ENCODE results near the gene TLK1. TPM values are rescaled to one million over a fixed set of nuclear protein-coding genes. Genes with fewer than 3 reads are reported as not detected.

The TLK1 gene
- total RNA-seq, 1 experiment from 2014 or later, result 79.1 TPM

- Histone ChIP-seq H3K4me3 (ENCODE audit: low read depth, low read length, poor library complexity, severe bottlenecking) (no peak overlapping the region), H3K27me3 (replicated peaks; ENCODE audit: insufficient read depth, low read depth, low read length, poor library complexity) (no peaks in the 10 kb centered on the region), H3K9me3 (ENCODE audit: low read depth, low read length, poor library complexity, severe bottlenecking) (no peaks in the 10 kb centered on the region), H3K4me1 (ENCODE audit: insufficient read depth, low read length, poor library complexity, severe bottlenecking) (peaks cover 15% of the 10 kb centered on the region), H3K36me3 (ENCODE audit: insufficient read depth, low read length, poor library complexity, severe bottlenecking) (no peaks in the 10 kb centered on the region), H3K27ac (ENCODE audit: low read depth, low read length, poor library complexity, severe bottlenecking) (no peak overlapping the region)
- ChIA-PET POLR2A (ENCODE audit: low non-redundant PET) (no interaction called here), CTCF (no interaction called here)
- intact Hi-C loops (cut with micrococcal nuclease; ENCODE audit: unreplicated experiment), result no loop called here
- no TSS peak for BruUV-seq (replicated peaks)
- DNase-seq (ENCODE audit: low spot score), result no peak
- TF ChIP-seq EZH2 (IDR thresholded peaks at IDR 0.05; ENCODE audit: borderline replicate concordance, low read depth, low read length, poor library complexity, severe bottlenecking) (no peak), CTCF (conservative IDR thresholded peaks at IDR 0.05; ENCODE audit: low read depth, low read length) (no peak)
Measured at GRCh38 chr2:171142398-171142797, 18.3 kb downstream of the TLK1 start.

- ChIA-PET POLR2A (ENCODE audit: low non-redundant PET) (no interaction called here), CTCF (no interaction called here)
- no peak overlapping the region for H3K27ac ChIP-seq (ENCODE audit: low read depth, low read length, poor library complexity, severe bottlenecking)
- BruUV-seq (replicated peaks), result no TSS peak
- H3K36me3 ChIP-seq (ENCODE audit: insufficient read depth, low read length, poor library complexity, severe bottlenecking), result no peaks in the 10 kb centered on the region
- no peaks in the 10 kb centered on the region for H3K9me3 ChIP-seq (ENCODE audit: low read depth, low read length, poor library complexity, severe bottlenecking)
- no peaks in the 10 kb centered on the region for H3K27me3 ChIP-seq (replicated peaks; ENCODE audit: insufficient read depth, low read depth, low read length, poor library complexity)
- H3K4me1 ChIP-seq (ENCODE audit: insufficient read depth, low read length, poor library complexity, severe bottlenecking), result peaks cover 14% of the 10 kb centered on the region
- TF ChIP-seq EZH2 (IDR thresholded peaks at IDR 0.05; ENCODE audit: borderline replicate concordance, low read depth, low read length, poor library complexity, severe bottlenecking), result no peak
- no peak for TF ChIP-seq CTCF (conservative IDR thresholded peaks at IDR 0.05; ENCODE audit: low read depth, low read length)
- intact Hi-C loops (cut with micrococcal nuclease; ENCODE audit: unreplicated experiment), result no loop called here
- H3K4me3 ChIP-seq (ENCODE audit: low read depth, low read length, poor library complexity, severe bottlenecking), result no peak overlapping the region
- no peak for DNase-seq (ENCODE audit: low spot score)
Measured at GRCh38 chr2:171141320-171141719, 19.4 kb downstream of the TLK1 start.

GRCh38 chr2:171139860-171140259 is 20.8 kb downstream of the TLK1 start:
- POLR2A ChIA-PET (ENCODE audit: low non-redundant PET), result no interaction called here
- CTCF ChIA-PET, result no interaction called here
- intact Hi-C loops (cut with micrococcal nuclease; ENCODE audit: unreplicated experiment), result no loop called here
- no peak overlapping the region for H3K4me3 ChIP-seq (ENCODE audit: low read depth, low read length, poor library complexity, severe bottlenecking)
- peaks cover 17% of the 10 kb centered on the region for H3K4me1 ChIP-seq (ENCODE audit: insufficient read depth, low read length, poor library complexity, severe bottlenecking)
- H3K36me3 ChIP-seq (ENCODE audit: insufficient read depth, low read length, poor library complexity, severe bottlenecking), result no peaks in the 10 kb centered on the region
- no peak overlapping the region for H3K27ac ChIP-seq (ENCODE audit: low read depth, low read length, poor library complexity, severe bottlenecking)
- H3K9me3 ChIP-seq (ENCODE audit: low read depth, low read length, poor library complexity, severe bottlenecking), result no peaks in the 10 kb centered on the region
- no peaks in the 10 kb centered on the region for H3K27me3 ChIP-seq (replicated peaks; ENCODE audit: insufficient read depth, low read depth, low read length, poor library complexity)
- no peak for DNase-seq (ENCODE audit: low spot score)
- TF ChIP-seq CTCF (conservative IDR thresholded peaks at IDR 0.05; ENCODE audit: low read depth, low read length), result no peak
- TF ChIP-seq EZH2 (IDR thresholded peaks at IDR 0.05; ENCODE audit: borderline replicate concordance, low read depth, low read length, poor library complexity, severe bottlenecking), result no peak
- no TSS peak for BruUV-seq (replicated peaks)
